Measurements from ENCODE around the gene IL17RB. TPM values are rescaled to one million over a fixed set of nuclear protein-coding genes. Genes with fewer than 3 reads are reported as not detected.
A peak's percentile ranks its signal among the peaks of the same experiment; 100 is the strongest.

The IL17RB gene
- total RNA-seq, 4 donors from 2014 or later = 1.5 to 1.7 TPM; not detected in 2

- peak; percentile 96 for ATAC-seq (ENCODE audit: low FRiP score)
- DNase-seq (ENCODE audit: low spot score) = peak; percentile 48
- TF ChIP-seq CTCF (IDR thresholded peaks at IDR 0.05) = no peak
Measured at GRCh38 chr3:53881691-53882593, 35.6 kb downstream of the IL17RB start, which contains the start of gene ACTR8. TSS of gene ACTR8 (minus strand) at chr3:53882152. CDS start at chr3:53882101, 51 bp downstream.

GRCh38 chr3:53883008-53883407, 36.6 kb downstream of the IL17RB start:
- DNase-seq (ENCODE audit: low spot score) (no peak), ATAC-seq (ENCODE audit: low FRiP score) (no peak)
- TF ChIP-seq CTCF (IDR thresholded peaks at IDR 0.05) = no peak

- ATAC-seq (ENCODE audit: low FRiP score) (no peak), DNase-seq (ENCODE audit: low spot score) (no peak)
- no peak for TF ChIP-seq CTCF (IDR thresholded peaks at IDR 0.05)
Measured at GRCh38 chr3:53884623-53885022, 38.3 kb downstream of the IL17RB start.

- ATAC-seq (ENCODE audit: low FRiP score) (no peak), DNase-seq (ENCODE audit: low spot score) (no peak)
- no peak for TF ChIP-seq CTCF (IDR thresholded peaks at IDR 0.05)
Measured at GRCh38 chr3:53885239-53885638, 38.9 kb downstream of the IL17RB start.

GRCh38 chr3:53887446-53887845, 41.1 kb downstream of the IL17RB start:
- DNase-seq (ENCODE audit: low spot score) (no peak), ATAC-seq (ENCODE audit: low FRiP score) (no peak)
- TF ChIP-seq CTCF (IDR thresholded peaks at IDR 0.05) = no peak

GRCh38 chr3:53888232-53888631, 41.9 kb downstream of the IL17RB start:
- TF ChIP-seq CTCF (IDR thresholded peaks at IDR 0.05) = no peak

More at GRCh38 chr3:53888232-53888631, 41.9 kb downstream of the IL17RB start:
- ATAC-seq (ENCODE audit: low FRiP score) (no peak), DNase-seq (ENCODE audit: low spot score) (no peak)
